ENCODE results near the gene FAM13A.
"Not testable (repeated sequence)": the region's sequence is repeated elsewhere in the genome, so short reads cannot be mapped to it uniquely, and the experiment has no call there.

FAM13A gene

GRCh38 chr4:88995874-88996273 lies 61.1 kb downstream of the FAM13A start:
- Histone ChIP-seq H3K79me2 (ENCODE audit: low read length) (no peaks in the 10 kb centered on the region), H3K36me3 (replicated peaks; ENCODE audit: insufficient read depth, low read length) (no peaks in the 10 kb centered on the region), H3K9me3 (replicated peaks; ENCODE audit: insufficient read depth, low read length) (no peaks in the 10 kb centered on the region), H3K4me1 (ENCODE audit: low read length) (no peaks in the 10 kb centered on the region), H2AFZ (ENCODE audit: low read length) (no peak overlapping the region), H3K27me3 (replicated peaks; ENCODE audit: insufficient read depth, low read length) (no peaks in the 10 kb centered on the region), H3K27ac (ENCODE audit: low read length) (no peak overlapping the region), H3F3A (ENCODE audit: insufficient read depth, low read length) (no peaks in the 10 kb centered on the region), H3K9me2 (replicated peaks; ENCODE audit: insufficient read depth, low read length) (no peaks in the 10 kb centered on the region), H3K4me3 (ENCODE audit: low read length) (no peak overlapping the region), H3K4me2 (ENCODE audit: low read depth, low read length) (no peak overlapping the region), H3K9ac (ENCODE audit: low read length) (no peak overlapping the region), H4K20me1 (ENCODE audit: insufficient read depth, low read length) (no peaks in the 10 kb centered on the region)
- TF ChIP-seq CTCF (IDR thresholded peaks at IDR 0.05; ENCODE audit: low read length) (no peak), EZH2phosphoT487 (IDR thresholded peaks at IDR 0.05; ENCODE audit: low read length) (no peak), EZH2 (optimal IDR thresholded peaks at IDR 0.05; ENCODE audit: low read depth, low read length) (no peak)
- no peak for DNase-seq

- H2AFZ ChIP-seq (ENCODE audit: low read length); H3K4me3 ChIP-seq (ENCODE audit: low read length); H3K36me3 ChIP-seq (replicated peaks; ENCODE audit: insufficient read depth, low read length); H3K9me2 ChIP-seq (replicated peaks; ENCODE audit: insufficient read depth, low read length); H4K20me1 ChIP-seq (ENCODE audit: insufficient read depth, low read length); H3K9ac ChIP-seq (ENCODE audit: low read length); DNase-seq; H3F3A ChIP-seq (ENCODE audit: insufficient read depth, low read length); H3K79me2 ChIP-seq (ENCODE audit: low read length); H3K27me3 ChIP-seq (replicated peaks; ENCODE audit: insufficient read depth, low read length); H3K4me2 ChIP-seq (ENCODE audit: low read depth, low read length); H3K9me3 ChIP-seq (replicated peaks; ENCODE audit: insufficient read depth, low read length); H3K27ac ChIP-seq (ENCODE audit: low read length); H3K4me1 ChIP-seq (ENCODE audit: low read length): not testable (repeated sequence)
These were observed 61.7 kb downstream of the FAM13A start for GRCh38 chr4:88995257-88995656.

GRCh38 chr4:88993246-88993645 lies 63.7 kb downstream of the FAM13A start:
- Histone ChIP-seq H3K9ac (ENCODE audit: low read length) (no peak overlapping the region), H3F3A (ENCODE audit: insufficient read depth, low read length) (no peaks in the 10 kb centered on the region), H3K9me3 (replicated peaks; ENCODE audit: insufficient read depth, low read length) (no peaks in the 10 kb centered on the region), H3K27ac (ENCODE audit: low read length) (no peak overlapping the region), H3K27me3 (replicated peaks; ENCODE audit: insufficient read depth, low read length) (no peaks in the 10 kb centered on the region), H2AFZ (ENCODE audit: low read length) (no peak overlapping the region), H3K4me3 (ENCODE audit: low read length) (no peak overlapping the region), H4K20me1 (ENCODE audit: insufficient read depth, low read length) (no peaks in the 10 kb centered on the region), H3K36me3 (replicated peaks; ENCODE audit: insufficient read depth, low read length) (no peaks in the 10 kb centered on the region), H3K4me1 (ENCODE audit: low read length) (no peaks in the 10 kb centered on the region), H3K79me2 (ENCODE audit: low read length) (no peaks in the 10 kb centered on the region), H3K4me2 (ENCODE audit: low read depth, low read length) (no peak overlapping the region), H3K9me2 (replicated peaks; ENCODE audit: insufficient read depth, low read length) (no peaks in the 10 kb centered on the region)
- TF ChIP-seq CTCF (IDR thresholded peaks at IDR 0.05; ENCODE audit: low read length) (no peak), EZH2 (optimal IDR thresholded peaks at IDR 0.05; ENCODE audit: low read depth, low read length) (no peak), EZH2phosphoT487 (IDR thresholded peaks at IDR 0.05; ENCODE audit: low read length) (no peak)
- no peak for DNase-seq

- H3K27me3 ChIP-seq (replicated peaks; ENCODE audit: insufficient read depth, low read length), result no peaks in the 10 kb centered on the region
- H3K4me2 ChIP-seq (ENCODE audit: low read depth, low read length), result no peak overlapping the region
- H3K4me1 ChIP-seq (ENCODE audit: low read length), result no peaks in the 10 kb centered on the region
- no peaks in the 10 kb centered on the region for H3K36me3 ChIP-seq (replicated peaks; ENCODE audit: insufficient read depth, low read length)
- H3K9ac ChIP-seq (ENCODE audit: low read length), result no peak overlapping the region
- H3K9me2 ChIP-seq (replicated peaks; ENCODE audit: insufficient read depth, low read length), result no peaks in the 10 kb centered on the region
- no peak for DNase-seq
- no peaks in the 10 kb centered on the region for H3K79me2 ChIP-seq (ENCODE audit: low read length)
- no peak overlapping the region for H3K27ac ChIP-seq (ENCODE audit: low read length)
- no peaks in the 10 kb centered on the region for H3K9me3 ChIP-seq (replicated peaks; ENCODE audit: insufficient read depth, low read length)
- no peaks in the 10 kb centered on the region for H4K20me1 ChIP-seq (ENCODE audit: insufficient read depth, low read length)
- no peak overlapping the region for H2AFZ ChIP-seq (ENCODE audit: low read length)
- no peak for TF ChIP-seq EZH2 (optimal IDR thresholded peaks at IDR 0.05; ENCODE audit: low read depth, low read length)
- no peak for TF ChIP-seq CTCF (IDR thresholded peaks at IDR 0.05; ENCODE audit: low read length)
- no peak for TF ChIP-seq EZH2phosphoT487 (IDR thresholded peaks at IDR 0.05; ENCODE audit: low read length)
- no peaks in the 10 kb centered on the region for H3F3A ChIP-seq (ENCODE audit: insufficient read depth, low read length)
- H3K4me3 ChIP-seq (ENCODE audit: low read length), result no peak overlapping the region
These were observed 65.2 kb downstream of the FAM13A start for GRCh38 chr4:88991746-88992145.

Measured in MM.1S (cell line).